Measurements from ENCODE around the gene DIRAS3. TPM values are rescaled to one million over a fixed set of nuclear protein-coding genes. Genes with fewer than 3 reads are reported as not detected.

Gene DIRAS3
- total and polyA plus RNA-seq, 2 of the 8 experiments (the other 6 are each of a cell fraction or from before 2014, with no cell fraction given), result 0.11 TPM; not detected in 1

DNA sequence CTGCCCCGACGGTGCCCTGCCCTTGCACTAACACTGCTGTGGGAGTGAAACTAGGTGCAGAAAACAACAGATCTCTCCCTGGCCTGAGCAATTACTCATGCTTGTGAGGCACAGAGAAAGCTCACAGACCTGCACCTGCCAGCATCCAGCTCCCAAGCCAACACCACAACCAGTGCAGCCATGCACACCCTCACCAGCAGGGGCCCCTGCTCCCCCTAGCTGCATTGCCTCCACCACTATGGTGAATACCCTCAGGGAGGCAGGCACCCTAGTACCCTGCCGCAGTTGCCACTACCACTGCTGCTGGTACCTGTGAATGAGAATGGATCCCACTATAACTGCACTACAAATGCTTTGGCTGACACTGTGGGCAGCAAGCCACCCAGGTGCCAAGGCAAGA lies 7.1 kb upstream of the DIRAS3 start:
- Histone ChIP-seq H4K20me1 (replicated peaks in 1 of 2; ENCODE audit: control insufficient read depth in 1 of 2, insufficient read depth in 2 of 2, low read length in 2 of 2) (no peaks in the 10 kb centered on the region), H2BK20ac (ENCODE audit: low read length) (no peak overlapping the region), H3K4me1 (replicated peaks in 1 of 4; ENCODE audit: control insufficient read depth in 3 of 4, insufficient read depth in 4 of 4, low read length in 3 of 4) (peaks cover 0 to 4% (median 0%) of the 10 kb centered on the region in 4 experiments; a peak in 3 of 7 replicates), H2AFZ (ENCODE audit: low read length) (no peak overlapping the region), H3K79me2 (ENCODE audit: control insufficient read depth in 1 of 2, insufficient read depth in 2 of 2, low read length in 2 of 2) (no peaks in the 10 kb centered on the region), H3K56ac (replicated peaks; ENCODE audit: insufficient read length, low read depth, low read length) (no peak overlapping the region), H3K4me2 (ENCODE audit: insufficient read depth in 1 of 2, low read depth in 2 of 2, low read length in 2 of 2) (no peak overlapping the region), H4K91ac (replicated peaks; ENCODE audit: insufficient read length, low read length) (no peak overlapping the region), H4K8ac (ENCODE audit: extremely low read depth, insufficient read depth, low read length) (no peak overlapping the region), H2BK12ac (ENCODE audit: low read depth, low read length) (peak overlapping the region; percentile 68; the same call in 1 of the 2 replicates), H3K14ac (ENCODE audit: insufficient read length) (no peak overlapping the region), H3K9ac (replicated peaks in 1 of 4; ENCODE audit: extremely low read depth in 1 of 4, low read depth in 3 of 4, low read length in 3 of 4) (no peak overlapping the region), H2AK5ac (ENCODE audit: low read depth, low read length) (no peak overlapping the region), H4K5ac (ENCODE audit: insufficient read length, low read depth, low read length) (no peak overlapping the region), H3K36me3 (ENCODE audit: control insufficient read depth in 2 of 4, insufficient read depth in 4 of 4, low read length in 3 of 4) (no peaks in the 10 kb centered on the region), H3K4ac (replicated peaks; ENCODE audit: insufficient read length, low read depth, low read length) (no peak overlapping the region), H2BK15ac (ENCODE audit: low read length) (no peak overlapping the region), H3K9me3 (ENCODE audit: insufficient read depth in 2 of 2, low read depth in 1 of 2, low read length in 1 of 2) (0 out of 4 replicates have a peak, but pooled peaks cover 0 to 3% of the 10 kb centered on the region in 2 experiments), H3K23me2 (ENCODE audit: low read depth, low read length) (no peaks in the 10 kb centered on the region), H3K18ac (ENCODE audit: extremely low read depth, low read length) (no peak overlapping the region), H3K79me1 (ENCODE audit: low read depth, low read length) (no peaks in the 10 kb centered on the region; the same call in 1 of the 2 replicates), H3K27ac (ENCODE audit: low read depth, low read length) (no peak overlapping the region), H3K27me3 (replicated peaks in 1 of 4; ENCODE audit: control insufficient read depth in 3 of 4, extremely low read depth in 1 of 4, insufficient read depth in 3 of 4, low read length in 3 of 4) (no peaks in the 10 kb centered on the region), H3K23ac (ENCODE audit: insufficient read length) (no peak overlapping the region), H3K4me3 (ENCODE audit: extremely low read depth in 1 of 4, insufficient read depth in 2 of 4, low read depth in 3 of 4, low read length in 4 of 4) (no peak overlapping the region), H2BK5ac (ENCODE audit: low read depth, low read length) (no peak overlapping the region), H2BK120ac (replicated peaks; ENCODE audit: low read depth, low read length) (no peak overlapping the region)
- no peak for FAIRE-seq
- 78% methylated on average over 3 of the region's 3 CpGs; no CpG with 5 or more reads in 1 of the 2 experiments for WGBS, 2 experiments (ENCODE audit: extremely low coverage in 1 of 2, insufficient coverage in 1 of 2, insufficient read length in 1 of 2, insufficient replicate concordance in 2 of 2, low coverage in 1 of 2, low lambda C conversion rate in 2 of 2, missing lambda C conversion rate in 1 of 2)
- ChIA-PET CTCF (ENCODE audit: partially characterized antibody) (interaction anchor here (0.7 to 4.4 kb wide), 25 partner anchors 9 to 522 kb away, joined by 3 to 30 read pairs (median 3); no protein-coding TSS in a partner anchor), POLR2A (ENCODE audit: partially characterized antibody) (no interaction called here)
- DNase-seq (ENCODE audit: low read depth in 1 of 2, low spot score in 2 of 2), result no peak
- TF ChIP-seq POLR2AphosphoS5 (IDR thresholded peaks at IDR 0.05; ENCODE audit: low read depth, low read length) (no peak), RAD21 (IDR thresholded peaks at IDR 0.05 in 1 of 2, conservative IDR thresholded peaks at IDR 0.05 in 1 of 2; ENCODE audit: low read depth in 2 of 2, low read length in 2 of 2) (peak; percentile 27 to 43; a peak in 3 of 4 replicates), ZNF274 (IDR thresholded peaks at IDR 0.05; ENCODE audit: borderline replicate concordance, extremely low read depth, low read length) (no peak), SP4 (IDR thresholded peaks at IDR 0.05; ENCODE audit: low read length) (no peak), SIRT6 (IDR thresholded peaks at IDR 0.05; ENCODE audit: low read length) (no peak), SAP30 (IDR thresholded peaks at IDR 0.05; ENCODE audit: insufficient read depth, insufficient replicate concordance, low read length) (no peak)
- TF ChIP-seq, protein P1, sequence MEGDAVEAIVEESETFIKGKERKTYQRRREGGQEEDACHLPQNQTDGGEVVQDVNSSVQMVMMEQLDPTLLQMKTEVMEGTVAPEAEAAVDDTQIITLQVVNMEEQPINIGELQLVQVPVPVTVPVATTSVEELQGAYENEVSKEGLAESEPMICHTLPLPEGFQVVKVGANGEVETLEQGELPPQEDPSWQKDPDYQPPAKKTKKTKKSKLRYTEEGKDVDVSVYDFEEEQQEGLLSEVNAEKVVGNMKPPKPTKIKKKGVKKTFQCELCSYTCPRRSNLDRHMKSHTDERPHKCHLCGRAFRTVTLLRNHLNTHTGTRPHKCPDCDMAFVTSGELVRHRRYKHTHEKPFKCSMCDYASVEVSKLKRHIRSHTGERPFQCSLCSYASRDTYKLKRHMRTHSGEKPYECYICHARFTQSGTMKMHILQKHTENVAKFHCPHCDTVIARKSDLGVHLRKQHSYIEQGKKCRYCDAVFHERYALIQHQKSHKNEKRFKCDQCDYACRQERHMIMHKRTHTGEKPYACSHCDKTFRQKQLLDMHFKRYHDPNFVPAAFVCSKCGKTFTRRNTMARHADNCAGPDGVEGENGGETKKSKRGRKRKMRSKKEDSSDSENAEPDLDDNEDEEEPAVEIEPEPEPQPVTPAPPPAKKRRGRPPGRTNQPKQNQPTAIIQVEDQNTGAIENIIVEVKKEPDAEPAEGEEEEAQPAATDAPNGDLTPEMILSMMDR (IDR thresholded peaks at IDR 0.05; ENCODE audit: control extremely low read depth in 1 of 3, insufficient read depth in 1 of 3, low read depth in 1 of 3, low read length in 3 of 3), result peak; percentile 58 to 71 (median 62)

Data from H1 (cell line).